ENCODE measurements around the gene BHLHE23.

The BHLHE23 gene

DNA sequence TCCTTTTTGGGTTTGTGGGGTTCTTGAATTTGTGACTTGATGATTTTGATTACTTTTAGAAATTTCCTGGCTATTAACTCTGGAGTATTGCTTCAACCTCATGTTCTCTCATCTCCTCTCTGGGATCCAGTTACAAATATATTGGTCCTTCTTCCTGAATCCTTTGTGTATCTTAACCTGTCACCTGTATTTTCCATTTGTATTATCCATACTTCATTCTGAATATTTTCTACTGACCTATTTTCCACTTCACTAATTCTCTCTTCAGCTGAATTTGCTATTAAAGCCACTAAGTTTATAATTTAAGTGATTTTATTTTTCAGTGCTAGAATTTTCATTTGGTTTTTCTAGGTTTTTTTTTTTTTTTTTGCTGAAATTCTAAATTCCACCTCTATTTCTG, 6.4 kb upstream of the BHLHE23 start:
- DNase-seq (ENCODE audit: low read depth) = no peak
- TF ChIP-seq, protein P1, sequence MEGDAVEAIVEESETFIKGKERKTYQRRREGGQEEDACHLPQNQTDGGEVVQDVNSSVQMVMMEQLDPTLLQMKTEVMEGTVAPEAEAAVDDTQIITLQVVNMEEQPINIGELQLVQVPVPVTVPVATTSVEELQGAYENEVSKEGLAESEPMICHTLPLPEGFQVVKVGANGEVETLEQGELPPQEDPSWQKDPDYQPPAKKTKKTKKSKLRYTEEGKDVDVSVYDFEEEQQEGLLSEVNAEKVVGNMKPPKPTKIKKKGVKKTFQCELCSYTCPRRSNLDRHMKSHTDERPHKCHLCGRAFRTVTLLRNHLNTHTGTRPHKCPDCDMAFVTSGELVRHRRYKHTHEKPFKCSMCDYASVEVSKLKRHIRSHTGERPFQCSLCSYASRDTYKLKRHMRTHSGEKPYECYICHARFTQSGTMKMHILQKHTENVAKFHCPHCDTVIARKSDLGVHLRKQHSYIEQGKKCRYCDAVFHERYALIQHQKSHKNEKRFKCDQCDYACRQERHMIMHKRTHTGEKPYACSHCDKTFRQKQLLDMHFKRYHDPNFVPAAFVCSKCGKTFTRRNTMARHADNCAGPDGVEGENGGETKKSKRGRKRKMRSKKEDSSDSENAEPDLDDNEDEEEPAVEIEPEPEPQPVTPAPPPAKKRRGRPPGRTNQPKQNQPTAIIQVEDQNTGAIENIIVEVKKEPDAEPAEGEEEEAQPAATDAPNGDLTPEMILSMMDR (IDR thresholded peaks at IDR 0.05; ENCODE audit: low read length, missing control alignments) = no peak
- H3K4me3 ChIP-seq (replicated peaks; ENCODE audit: low read depth, low read length) = no peak overlapping the region

DNA sequence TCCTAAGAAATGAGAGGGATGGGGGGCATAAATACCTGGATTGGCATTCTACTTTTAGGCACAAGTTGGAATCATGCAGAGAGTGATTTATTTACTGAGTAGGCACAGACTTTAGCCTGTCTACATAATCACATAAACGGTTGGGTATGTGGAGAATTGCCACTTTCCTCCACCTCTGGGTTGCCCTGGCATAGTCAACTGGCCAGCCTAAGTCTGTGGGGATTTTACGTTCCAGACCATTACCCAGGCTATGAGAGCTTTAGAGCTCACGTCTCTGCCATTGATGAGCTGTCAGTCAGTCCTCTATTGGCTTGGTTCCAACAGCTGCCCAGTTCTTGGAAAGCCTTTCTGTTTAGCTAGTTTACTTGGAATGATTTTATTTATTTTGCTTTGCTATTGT, 5.0 kb upstream of the BHLHE23 start:
- TF ChIP-seq, protein P1 (IDR thresholded peaks at IDR 0.05; ENCODE audit: low read length, missing control alignments) = no peak

DNA sequence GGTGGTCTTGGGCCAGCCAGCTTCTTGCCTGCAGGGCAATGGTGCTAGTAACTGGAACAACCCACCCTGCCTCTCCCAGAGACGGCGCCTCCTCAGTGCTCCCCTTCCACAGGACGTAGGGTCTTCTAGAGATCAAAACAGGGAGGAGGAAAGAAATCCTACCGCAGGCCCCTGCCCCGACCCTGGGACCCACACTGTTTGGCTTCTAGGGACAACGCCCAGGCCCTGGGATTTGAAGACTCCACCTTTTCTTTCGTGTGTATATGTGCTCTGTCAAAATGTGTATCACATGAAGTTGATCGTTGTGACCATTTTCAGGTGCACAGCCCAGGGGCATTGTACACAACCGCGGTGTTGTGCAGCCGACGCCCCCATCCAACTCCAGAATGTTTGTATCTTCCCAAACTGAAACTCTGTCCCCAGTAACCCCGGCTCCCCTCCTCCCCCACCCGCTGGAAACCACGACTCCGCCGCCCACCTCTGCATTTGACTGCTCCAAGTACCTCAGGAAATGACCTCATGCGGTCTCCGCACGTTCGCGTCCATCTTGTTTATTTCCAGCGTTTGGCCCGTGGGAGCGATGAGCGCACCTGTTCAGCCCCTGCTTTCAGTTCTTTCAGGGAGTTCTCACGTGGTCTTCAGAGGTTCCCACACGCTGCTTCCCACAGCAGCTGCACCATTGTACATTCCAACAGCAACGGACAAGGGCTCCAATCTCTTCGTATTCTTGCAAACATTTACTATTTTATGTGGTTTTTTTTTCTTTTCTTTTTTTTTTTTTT, 3.4 kb upstream of the BHLHE23 start:
- H3K4me3 ChIP-seq (replicated peaks; ENCODE audit: low read depth, low read length) = no peak overlapping the region
- DNase-seq (ENCODE audit: low read depth) = peak; percentile 11
- TF ChIP-seq, protein P1 (IDR thresholded peaks at IDR 0.05; ENCODE audit: low read length, missing control alignments) = no peak

More for the DNA sequence above, 5.0 kb upstream of the BHLHE23 start:
- no peak overlapping the region for H3K4me3 ChIP-seq (replicated peaks; ENCODE audit: low read depth, low read length)
- DNase-seq (ENCODE audit: low read depth) = no peak

DNA sequence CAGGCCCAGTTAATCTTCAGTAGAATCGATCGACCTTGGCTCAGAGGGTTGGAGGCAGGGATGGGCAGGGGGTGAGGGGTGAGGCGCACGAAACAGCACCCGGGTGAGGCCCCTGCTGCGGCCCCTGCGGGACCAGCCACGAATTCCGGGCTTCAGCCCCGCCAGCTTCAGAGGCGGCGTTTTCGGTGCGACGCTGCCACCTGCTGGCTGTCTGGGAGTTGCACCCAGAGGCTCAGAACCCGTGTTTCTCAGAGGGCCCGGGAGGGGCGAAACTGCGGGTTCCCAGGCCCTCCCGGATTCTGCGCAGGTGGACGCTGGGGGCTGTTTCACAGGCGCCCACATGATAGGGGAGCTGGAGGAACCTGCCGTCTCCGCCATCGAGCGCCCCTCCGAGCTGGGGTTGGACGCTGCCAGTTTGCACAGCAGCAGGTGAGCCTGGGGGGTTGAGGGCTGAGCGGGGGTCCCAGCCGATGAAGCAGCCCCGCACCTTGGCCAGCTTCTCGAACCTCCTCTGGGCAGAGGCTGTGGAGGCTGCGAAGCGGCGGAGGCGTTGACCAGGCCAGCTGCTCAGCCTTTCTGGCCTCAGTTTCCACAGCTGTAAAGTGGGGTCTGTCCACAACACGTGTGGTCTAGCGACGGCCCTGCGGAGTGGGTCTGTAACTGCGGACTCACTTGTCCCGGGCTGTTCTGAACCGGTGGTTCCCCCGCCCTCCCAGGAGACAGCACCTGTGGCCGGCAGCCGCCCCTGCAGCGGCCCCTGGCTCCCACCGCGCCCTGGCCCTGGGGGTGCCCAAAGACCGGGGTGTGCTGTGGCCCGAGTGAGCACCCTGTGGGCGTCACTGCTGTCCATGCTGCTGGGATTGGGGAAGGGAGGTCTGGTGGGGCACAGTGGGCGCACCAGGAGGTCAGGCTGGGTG, 2.5 kb upstream of the BHLHE23 start:
- H3K4me3 ChIP-seq (replicated peaks; ENCODE audit: low read depth, low read length) = no peak overlapping the region
- peak; percentile 63 for DNase-seq (ENCODE audit: low read depth)
- TF ChIP-seq, protein P1 (IDR thresholded peaks at IDR 0.05; ENCODE audit: low read length, missing control alignments) = peak; percentile 83

DNA sequence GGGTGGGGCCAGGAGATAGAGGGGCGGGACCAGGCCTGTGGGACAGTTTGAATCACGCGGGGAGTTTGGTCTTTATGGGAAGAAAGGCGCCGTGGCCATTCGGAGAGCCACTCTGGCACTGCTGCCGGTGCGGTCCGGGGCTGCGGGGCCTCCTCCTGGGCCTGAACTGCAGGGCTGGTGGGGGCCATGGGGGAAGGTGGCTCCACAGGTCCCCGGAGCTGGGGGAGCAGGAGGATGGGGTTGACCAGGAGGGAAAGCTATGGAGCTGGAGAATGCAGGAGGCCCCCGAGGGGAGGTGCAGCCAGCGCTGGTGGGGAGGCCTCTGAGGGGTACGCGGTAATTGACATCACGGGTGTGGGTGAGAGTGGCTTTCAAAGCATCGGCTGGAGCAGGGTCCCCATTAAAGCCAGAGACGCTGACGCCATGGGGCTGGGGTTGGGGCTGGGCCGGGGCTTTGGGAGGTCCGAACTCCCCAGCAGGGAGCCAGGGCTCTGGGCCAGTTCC, 1.8 kb upstream of the BHLHE23 start:
- no peak for DNase-seq (ENCODE audit: low read depth)
- TF ChIP-seq, protein P1 (IDR thresholded peaks at IDR 0.05; ENCODE audit: low read length, missing control alignments) = no peak
- H3K4me3 ChIP-seq (replicated peaks; ENCODE audit: low read depth, low read length) = no peak overlapping the region

DNA sequence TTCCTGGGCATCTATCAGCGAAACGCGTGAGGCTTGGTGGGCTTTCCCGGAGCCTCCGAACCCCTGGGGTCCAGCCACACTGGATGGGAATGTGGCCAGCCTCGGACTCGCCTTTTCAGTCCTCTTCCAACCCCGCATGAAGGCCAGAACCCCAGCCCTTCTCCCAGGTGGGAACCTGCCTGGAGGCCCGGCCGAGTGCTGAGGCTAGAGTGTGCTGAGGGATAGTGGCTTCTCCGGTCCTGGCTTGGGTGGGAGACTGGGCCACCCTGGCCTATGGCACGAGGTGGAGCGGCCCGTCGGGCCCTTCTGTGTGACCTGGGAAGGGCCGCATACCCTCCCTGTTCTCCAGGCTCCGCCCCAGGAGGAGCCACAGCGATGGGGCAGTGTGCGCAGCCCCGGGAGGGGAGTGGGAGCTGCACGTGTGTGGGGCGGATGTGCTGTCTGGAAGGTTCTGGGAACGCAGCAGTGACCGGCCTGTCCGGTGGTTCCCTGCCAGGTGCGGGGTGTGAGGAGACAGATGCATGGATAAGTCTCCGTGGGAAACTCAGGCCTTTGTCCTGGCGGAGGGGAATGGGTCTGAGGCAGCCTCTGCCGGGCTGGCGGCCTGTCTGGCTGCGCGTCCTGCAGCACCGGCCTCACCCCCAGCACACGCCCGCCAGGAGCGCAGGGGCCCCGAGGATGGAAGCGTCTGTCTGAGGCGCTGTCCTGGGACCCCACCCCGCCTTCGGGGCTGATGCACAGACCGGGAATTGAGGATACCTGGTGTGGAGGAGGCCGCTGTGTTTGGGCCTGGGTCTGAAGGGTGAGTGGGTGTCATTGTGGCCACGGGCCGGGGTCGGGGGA, 1.1 kb upstream of the BHLHE23 start:
- DNase-seq (ENCODE audit: low read depth) = no peak
- TF ChIP-seq, protein P1 (IDR thresholded peaks at IDR 0.05; ENCODE audit: low read length, missing control alignments) = no peak
- H3K4me3 ChIP-seq (replicated peaks; ENCODE audit: low read depth, low read length) = no peak overlapping the region

All from fibroblast of pulmonary artery (primary cell).